ENCODE results near the gene REC114. TPM values are rescaled to one million over a fixed set of nuclear protein-coding genes. Genes with fewer than 3 reads are reported as not detected.

Gene REC114, protein sequence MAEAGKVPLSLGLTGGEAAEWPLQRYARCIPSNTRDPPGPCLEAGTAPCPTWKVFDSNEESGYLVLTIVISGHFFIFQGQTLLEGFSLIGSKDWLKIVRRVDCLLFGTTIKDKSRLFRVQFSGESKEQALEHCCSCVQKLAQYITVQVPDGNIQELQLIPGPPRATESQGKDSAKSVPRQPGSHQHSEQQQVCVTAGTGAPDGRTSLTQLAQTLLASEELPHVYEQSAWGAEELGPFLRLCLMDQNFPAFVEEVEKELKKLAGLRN
- not detected in 2 replicates for total RNA-seq (2013; cell fraction: nucleolus; rRNA removed)
- total RNA-seq (2014; rRNA removed) (not detected in 2 replicates), total RNA-seq (2014; rRNA removed; fragmentation: Illumina TruSeq; extraction: Trizol) (not detected in 2 replicates), total RNA-seq (2021) (not detected in 2 replicates), polyA plus RNA-seq (2011; rRNA removed) (not detected in 2 replicates), polyA plus RNA-seq (2014; fragmentation: Illumina TruSeq; extraction: Trizol) (not detected in 2 replicates), polyA plus RNA-seq (2014; fragmentation: Nextera tagmentation; extraction: Ambion mirVana) (not detected), polyA plus RNA-seq (2014; rRNA removed) (not detected in 2 replicates), polyA plus RNA-seq (2016; fragmentation: Nextera tagmentation; extraction: Ambion mirVana) (not detected), polyA minus RNA-seq (2011; rRNA and poly(A)+ RNA removed) (not detected in 2 replicates), Bru-seq, nascent RNA (not detected), BruChase-seq, experiment 1, labeled RNA remaining after a 6-hour chase (not detected), BruChase-seq, experiment 2, labeled RNA remaining after a 2-hour chase (percentile 1 among the genes with signal in this experiment)
- not detected for polyA plus RNA-seq (2011; ENCODE audit: low read depth)
- not detected in 2 replicates for polyA plus RNA-seq (2011; cell fraction: cytosol; rRNA removed)
- polyA plus RNA-seq (2011; cell fraction: nucleus; rRNA removed): not detected in 2 replicates
- not detected in 2 replicates for polyA plus RNA-seq (2012)
- not detected in 2 replicates for polyA minus RNA-seq (2011; cell fraction: cytosol; rRNA and poly(A)+ RNA removed)
- not detected in 2 replicates for polyA minus RNA-seq (2011; cell fraction: nucleus; rRNA and poly(A)+ RNA removed)
- long read RNA-seq, experiment 1: 0 reads
- long read RNA-seq, experiment 2, partial matches to known transcripts: 0 of 2 reads
- long read RNA-seq, experiment 2, other reads (novel, unspliced or antisense): 2 of 2 reads

DNA sequence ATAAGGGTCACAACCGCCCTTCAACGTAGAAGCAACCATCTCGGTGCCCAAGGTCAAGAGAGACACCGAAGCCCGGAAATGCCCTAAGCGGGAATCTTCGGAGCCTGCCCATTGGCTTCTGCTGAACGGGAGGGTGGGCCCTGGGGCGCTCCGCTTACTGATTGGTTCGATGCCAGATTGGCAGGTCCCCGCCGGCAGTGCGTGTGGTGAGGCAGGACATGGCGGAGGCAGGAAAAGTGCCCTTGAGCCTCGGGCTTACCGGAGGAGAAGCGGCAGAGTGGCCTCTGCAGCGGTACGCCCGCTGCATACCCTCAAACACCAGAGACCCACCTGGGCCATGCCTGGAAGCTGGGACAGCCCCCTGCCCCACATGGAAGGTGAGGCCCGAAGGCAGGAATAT lies at the start of gene REC114:
TSS of gene REC114 (plus strand) at position 197 of the 400 bp plus-strand sequence. CDS start at position 219, 22 bp downstream.
- ChIA-PET POLR2A (no interaction called here), SMC1A (ENCODE audit: uncharacterized antibody, unreplicated experiment) (no interaction called here), RAD21 (ENCODE audit: unreplicated experiment) (no interaction called here), CTCF (no interaction called here)
- no peaks in the 10 kb centered on the region; a peak in 1 of 4 replicates for H3K27me3 ChIP-seq (replicated peaks in 1 of 2; ENCODE audit: control insufficient read depth in 2 of 2, insufficient read depth in 2 of 2, low read length in 1 of 2)
- no peaks in the 10 kb centered on the region for H3K36me3 ChIP-seq (ENCODE audit: control insufficient read depth in 2 of 2, insufficient read depth in 2 of 2, low read length in 1 of 2)
- H3K4me3 ChIP-seq: no peak within 1 kb of the TSS
- H3K4me2 ChIP-seq (ENCODE audit: control insufficient read depth, insufficient read depth): no peak within 1 kb of the TSS
- in situ Hi-C loops (cut with MboI): no loop called here
- 52% methylated on average over 22 of the region's 22 CpGs for WGBS (ENCODE audit: insufficient coverage, insufficient replicate concordance, low lambda C conversion rate, missing lambda C conversion rate)
- H3K79me2 ChIP-seq (ENCODE audit: control insufficient read depth, insufficient read depth, low read length): no peaks in the 10 kb centered on the region
- no peak for TF ChIP-seq ASH2L (IDR thresholded peaks at IDR 0.05; ENCODE audit: borderline replicate concordance, low read depth)
- FAIRE-seq: no peak
- no peak for ATAC-seq
- H3K4me1 ChIP-seq (ENCODE audit: control insufficient read depth, insufficient read depth, low read length): no peaks in the 10 kb centered on the region
- DNase-seq (ENCODE audit: low read depth, low spot score): no peak
- no peaks in the 10 kb centered on the region for H4K20me1 ChIP-seq (ENCODE audit: control insufficient read depth, insufficient read depth)
- intact Hi-C loops (cut with micrococcal nuclease; ENCODE audit: unreplicated experiment): no loop called here
- no TSS peak for BruUV-seq (replicated peaks)
- no peaks in the 10 kb centered on the region for H3K9me3 ChIP-seq (replicated peaks; ENCODE audit: control insufficient read depth, insufficient read depth, low read length)
- no peak within 1 kb of the TSS for H3K9ac ChIP-seq (ENCODE audit: control insufficient read depth, insufficient read depth, low read length)
- no peak within 1 kb of the TSS for H2AFZ ChIP-seq (ENCODE audit: control insufficient read depth, low read depth, low read length)
- H3K27ac ChIP-seq (ENCODE audit: control insufficient read depth, insufficient read depth): no peak within 1 kb of the TSS

GRCh38 chr15:73393336-73393735 lies 49.6 kb upstream of the REC114 start:
- Histone ChIP-seq H3K4me1 (ENCODE audit: control insufficient read depth, insufficient read depth, low read length) (no peaks in the 10 kb centered on the region), H3K36me3 (ENCODE audit: control insufficient read depth in 2 of 2, insufficient read depth in 2 of 2, low read length in 1 of 2) (no peaks in the 10 kb centered on the region), H3K4me2 (ENCODE audit: control insufficient read depth, insufficient read depth) (no peak overlapping the region), H3K9ac (ENCODE audit: control insufficient read depth, insufficient read depth, low read length) (no peak overlapping the region), H3K79me2 (ENCODE audit: control insufficient read depth, insufficient read depth, low read length) (no peaks in the 10 kb centered on the region), H4K20me1 (ENCODE audit: control insufficient read depth, insufficient read depth) (no peaks in the 10 kb centered on the region), H3K27ac (ENCODE audit: control insufficient read depth, insufficient read depth) (no peak overlapping the region), H3K27me3 (replicated peaks in 1 of 2; ENCODE audit: control insufficient read depth in 2 of 2, insufficient read depth in 2 of 2, low read length in 1 of 2) (no peaks in the 10 kb centered on the region; a peak in 1 of 4 replicates), H3K4me3 (no peak overlapping the region), H2AFZ (ENCODE audit: control insufficient read depth, low read depth, low read length) (no peak overlapping the region), H3K9me3 (replicated peaks; ENCODE audit: control insufficient read depth, insufficient read depth, low read length) (no peaks in the 10 kb centered on the region)
- ChIA-PET SMC1A (ENCODE audit: uncharacterized antibody, unreplicated experiment) (no interaction called here), POLR2A (interaction anchor here (0.6 kb wide), 1 partner anchor 39 kb away, joined by 5 read pairs; no protein-coding TSS in a partner anchor), RAD21 (ENCODE audit: unreplicated experiment) (no interaction called here), CTCF (no interaction called here)
- no peak for DNase-seq (ENCODE audit: low read depth, low spot score)
- no TSS peak for BruUV-seq (replicated peaks)
- ATAC-seq: no peak
- WGBS (ENCODE audit: insufficient coverage, insufficient replicate concordance, low lambda C conversion rate, missing lambda C conversion rate): 3% methylated on average over 2 of the region's 2 CpGs
- FAIRE-seq: no peak
- intact Hi-C loops (cut with micrococcal nuclease; ENCODE audit: unreplicated experiment): no loop called here
- in situ Hi-C loops (cut with MboI): no loop called here
- TF ChIP-seq, protein P1, sequence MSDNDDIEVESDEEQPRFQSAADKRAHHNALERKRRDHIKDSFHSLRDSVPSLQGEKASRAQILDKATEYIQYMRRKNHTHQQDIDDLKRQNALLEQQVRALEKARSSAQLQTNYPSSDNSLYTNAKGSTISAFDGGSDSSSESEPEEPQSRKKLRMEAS (IDR thresholded peaks at IDR 0.05; ENCODE audit: low read depth, low read length): no peak
- no peak for TF ChIP-seq MEF2B (IDR thresholded peaks at IDR 0.05; ENCODE audit: partially characterized antibody, poor library complexity, severe bottlenecking)
- TF ChIP-seq, protein P2, sequence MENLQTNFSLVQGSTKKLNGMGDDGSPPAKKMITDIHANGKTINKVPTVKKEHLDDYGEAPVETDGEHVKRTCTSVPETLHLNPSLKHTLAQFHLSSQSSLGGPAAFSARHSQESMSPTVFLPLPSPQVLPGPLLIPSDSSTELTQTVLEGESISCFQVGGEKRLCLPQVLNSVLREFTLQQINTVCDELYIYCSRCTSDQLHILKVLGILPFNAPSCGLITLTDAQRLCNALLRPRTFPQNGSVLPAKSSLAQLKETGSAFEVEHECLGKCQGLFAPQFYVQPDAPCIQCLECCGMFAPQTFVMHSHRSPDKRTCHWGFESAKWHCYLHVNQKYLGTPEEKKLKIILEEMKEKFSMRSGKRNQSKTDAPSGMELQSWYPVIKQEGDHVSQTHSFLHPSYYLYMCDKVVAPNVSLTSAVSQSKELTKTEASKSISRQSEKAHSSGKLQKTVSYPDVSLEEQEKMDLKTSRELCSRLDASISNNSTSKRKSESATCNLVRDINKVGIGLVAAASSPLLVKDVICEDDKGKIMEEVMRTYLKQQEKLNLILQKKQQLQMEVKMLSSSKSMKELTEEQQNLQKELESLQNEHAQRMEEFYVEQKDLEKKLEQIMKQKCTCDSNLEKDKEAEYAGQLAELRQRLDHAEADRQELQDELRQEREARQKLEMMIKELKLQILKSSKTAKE (IDR thresholded peaks at IDR 0.05; ENCODE audit: low read depth, poor library complexity, severe bottlenecking): no peak
- no peak for TF ChIP-seq TAF1 (IDR thresholded peaks at IDR 0.05; ENCODE audit: borderline replicate concordance, low read depth, low read length)
- no peak for TF ChIP-seq GABPA (IDR thresholded peaks at IDR 0.05; ENCODE audit: low read depth)
- no peak for TF ChIP-seq SPI1 (IDR thresholded peaks at IDR 0.05; ENCODE audit: borderline replicate concordance, insufficient read depth, low read depth, low read length)
- no peak for TF ChIP-seq BHLHE40 (IDR thresholded peaks at IDR 0.05; ENCODE audit: borderline replicate concordance in 1 of 2, low read depth in 2 of 2, low read length in 1 of 2)
- no peak for TF ChIP-seq ETV6 (conservative IDR thresholded peaks at IDR 0.05 in 1 of 2, IDR thresholded peaks at IDR 0.05 in 1 of 2; ENCODE audit: borderline replicate concordance in 1 of 2, low read depth in 1 of 2)
- no peak for TF ChIP-seq LARP7 (IDR thresholded peaks at IDR 0.05)
- no peak for TF ChIP-seq CBFB (IDR thresholded peaks at IDR 0.05; ENCODE audit: low read depth)

Data from GM12878 (cell line).